Colonic mucosa (tissue), 4 donors: Measurements from ENCODE around the gene DPP6. TPM values are rescaled to one million over a fixed set of nuclear protein-coding genes. Genes with fewer than 3 reads are reported as not detected.

Source experiments
- DNase-seq: peaks from one replicate; pipeline ENCODE4 v3.0.0-alpha.2; 2020
- H3K27ac ChIP-seq: fragments of 200-600 bp; one replicate; pipeline ENCODE4 v1.8.0; 2021
- H3K27me3 ChIP-seq: fragments of 200-600 bp; one replicate; pipeline ENCODE4 v1.8.0; 2021
- H3K36me3 ChIP-seq: fragments of 200-600 bp; one replicate; pipeline ENCODE4 v1.8.0; 2021
- H3K4me1 ChIP-seq: fragments of 200-600 bp; one replicate; pipeline ENCODE4 v1.8.0; 2021; ENCODE audit warnings: mild to moderate bottlenecking
- H3K4me3 ChIP-seq: fragments of 200-600 bp; one replicate; pipeline ENCODE4 v1.8.0; 2021
- H3K9ac ChIP-seq, 2 donors: one replicate each; pipeline ENCODE4 v1.7.0; 2013; ENCODE audit warnings: control low read depth in 2 of 2, low read depth in 2 of 2, low read length in 2 of 2
- H3K9me3 ChIP-seq: fragments of 200-600 bp; one replicate; pipeline ENCODE4 v1.8.0; 2021
- intact Hi-C: fragments of 100-400 bp; cut with DNase I; formaldehyde crosslinking; loops from one replicate; pipeline ENCODE4 v1.14.1; 2022
- total RNA-seq, 2 donors: library from RNA; stranded (reverse); fragmentation: NEBNext Ultra II Directional in 1 of 2; extraction: Animal tissue kit (Norgen Biotek cat#: 25700) in 1 of 2; gene quantifications; one replicate each; pipeline ENCODE4 v1.2.1, GENCODE V29; 2021
- TF ChIP-seq, protein P1 (sequence below): fragments of 200-600 bp; IDR thresholded peaks from one replicate; pipeline ENCODE4 v1.8.0; 2022; ENCODE audit warnings: antibody characterized with exemption, mild to moderate bottlenecking
- donor health status: healthy.
- donor health status: DM: no; HTN: no; CAD: no.
- donor health status: DM: no; HTN: no; CAD: no.

DPP6 gene
- total RNA-seq, 2 donors from 2014 or later, result 0.17 to 3.9 TPM

DNA sequence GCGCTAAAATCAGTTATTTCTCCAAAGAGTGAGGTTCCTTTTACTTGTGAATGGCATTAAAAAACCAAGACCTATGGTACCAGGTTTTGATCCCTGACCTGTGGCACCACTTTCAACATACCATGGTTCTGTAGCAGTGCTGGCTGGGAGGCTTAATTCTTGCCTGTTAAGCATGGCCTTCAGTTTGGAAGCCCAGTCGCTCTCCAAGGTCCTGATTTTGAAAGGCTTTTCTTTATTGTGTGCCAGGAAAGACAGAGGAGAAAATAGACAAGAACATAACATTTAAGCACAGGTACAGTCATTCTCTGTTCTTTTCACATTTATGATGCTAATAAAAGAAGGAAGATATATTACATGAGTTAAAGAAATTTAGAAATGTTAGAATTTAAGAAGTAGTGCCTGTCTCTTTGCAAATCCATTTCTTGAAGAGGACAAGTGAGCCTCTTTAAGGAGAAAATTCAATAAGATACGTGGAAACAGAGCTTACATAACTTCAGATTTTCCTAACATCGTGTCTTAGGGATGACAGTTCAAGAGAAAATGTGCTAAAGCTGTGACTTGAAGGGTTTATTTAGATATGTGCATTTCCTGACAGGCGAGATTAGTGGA lies 357.6 kb downstream of the DPP6 start:
- Histone ChIP-seq H3K4me1 (no peaks in the 10 kb centered on the region), H3K27me3 (no peaks in the 10 kb centered on the region), H3K27ac (no peak overlapping the region), H3K4me3 (no peak overlapping the region), H3K9ac (no peak overlapping the region), H3K36me3 (no peaks in the 10 kb centered on the region), H3K9me3 (no peaks in the 10 kb centered on the region)
- TF ChIP-seq, protein P1, sequence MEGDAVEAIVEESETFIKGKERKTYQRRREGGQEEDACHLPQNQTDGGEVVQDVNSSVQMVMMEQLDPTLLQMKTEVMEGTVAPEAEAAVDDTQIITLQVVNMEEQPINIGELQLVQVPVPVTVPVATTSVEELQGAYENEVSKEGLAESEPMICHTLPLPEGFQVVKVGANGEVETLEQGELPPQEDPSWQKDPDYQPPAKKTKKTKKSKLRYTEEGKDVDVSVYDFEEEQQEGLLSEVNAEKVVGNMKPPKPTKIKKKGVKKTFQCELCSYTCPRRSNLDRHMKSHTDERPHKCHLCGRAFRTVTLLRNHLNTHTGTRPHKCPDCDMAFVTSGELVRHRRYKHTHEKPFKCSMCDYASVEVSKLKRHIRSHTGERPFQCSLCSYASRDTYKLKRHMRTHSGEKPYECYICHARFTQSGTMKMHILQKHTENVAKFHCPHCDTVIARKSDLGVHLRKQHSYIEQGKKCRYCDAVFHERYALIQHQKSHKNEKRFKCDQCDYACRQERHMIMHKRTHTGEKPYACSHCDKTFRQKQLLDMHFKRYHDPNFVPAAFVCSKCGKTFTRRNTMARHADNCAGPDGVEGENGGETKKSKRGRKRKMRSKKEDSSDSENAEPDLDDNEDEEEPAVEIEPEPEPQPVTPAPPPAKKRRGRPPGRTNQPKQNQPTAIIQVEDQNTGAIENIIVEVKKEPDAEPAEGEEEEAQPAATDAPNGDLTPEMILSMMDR, result no peak
- no peak for DNase-seq
- intact Hi-C loops, result no loop called here

DNA sequence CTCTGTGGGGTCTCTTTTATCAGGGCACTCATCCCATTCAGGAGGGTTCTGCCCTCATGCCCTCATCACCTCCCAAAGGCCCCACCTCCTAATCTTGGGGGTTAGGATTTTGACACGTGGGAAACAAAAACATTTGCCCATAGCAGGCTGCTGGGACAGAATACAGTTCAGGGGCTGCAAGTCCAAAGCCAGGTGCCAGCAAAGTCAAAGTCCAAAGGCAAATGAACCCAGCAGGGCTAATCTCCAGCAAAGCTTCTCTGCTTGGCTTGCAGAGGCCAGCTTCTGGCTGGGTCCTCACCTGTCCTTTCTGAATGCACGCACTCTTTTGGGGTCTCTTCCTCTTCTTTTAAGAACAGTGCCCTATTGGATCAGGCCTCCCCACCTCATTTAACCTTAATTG lies 359.9 kb downstream of the DPP6 start:
- H3K27me3 ChIP-seq, result no peaks in the 10 kb centered on the region
- H3K9ac ChIP-seq, result no peak overlapping the region
- no peak overlapping the region for H3K27ac ChIP-seq
- no peak overlapping the region for H3K4me3 ChIP-seq
- no peaks in the 10 kb centered on the region for H3K9me3 ChIP-seq
- no peaks in the 10 kb centered on the region for H3K36me3 ChIP-seq
- intact Hi-C loops, result no loop called here
- TF ChIP-seq, protein P1, result no peak
- no peak for DNase-seq
- no peaks in the 10 kb centered on the region for H3K4me1 ChIP-seq

DNA sequence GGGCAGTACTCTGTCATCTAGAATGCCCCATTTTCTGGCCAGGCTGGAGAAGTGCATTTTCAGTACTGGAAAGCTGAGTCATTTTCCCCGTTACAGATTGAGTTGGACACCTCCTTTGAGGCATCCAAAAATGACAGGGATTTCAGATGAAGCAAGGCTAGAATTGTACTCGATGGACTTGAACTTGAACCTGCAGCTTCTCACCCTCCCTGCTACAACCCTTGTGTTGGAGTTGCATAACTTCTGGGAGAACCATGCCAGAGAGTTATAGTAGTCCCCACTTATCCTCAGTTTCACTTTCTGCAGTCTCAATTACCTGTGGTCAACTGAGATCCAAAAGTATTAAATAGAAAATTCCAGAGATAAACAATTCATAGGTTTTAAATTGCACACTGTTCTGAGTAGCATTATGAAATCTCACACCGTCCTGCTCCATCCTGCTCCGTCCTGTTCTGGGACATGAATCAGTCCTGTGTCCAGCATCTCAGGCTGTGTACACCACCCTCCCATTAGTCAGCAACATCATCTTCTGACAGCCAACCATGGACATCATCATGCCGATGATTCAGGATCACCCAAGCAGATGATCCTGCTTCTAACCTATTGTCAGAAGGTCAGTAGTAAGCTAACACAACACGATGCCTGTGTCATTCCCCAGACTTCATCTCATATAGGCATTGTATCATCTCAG lies 363.7 kb downstream of the DPP6 start:
- Histone ChIP-seq H3K4me1 (no peaks in the 10 kb centered on the region), H3K9ac (no peak overlapping the region), H3K36me3 (no peaks in the 10 kb centered on the region), H3K27ac (no peak overlapping the region), H3K9me3 (no peaks in the 10 kb centered on the region), H3K4me3 (no peak overlapping the region), H3K27me3 (no peaks in the 10 kb centered on the region)
- no peak for DNase-seq
- intact Hi-C loops, result no loop called here
- TF ChIP-seq, protein P1, result no peak

DNA sequence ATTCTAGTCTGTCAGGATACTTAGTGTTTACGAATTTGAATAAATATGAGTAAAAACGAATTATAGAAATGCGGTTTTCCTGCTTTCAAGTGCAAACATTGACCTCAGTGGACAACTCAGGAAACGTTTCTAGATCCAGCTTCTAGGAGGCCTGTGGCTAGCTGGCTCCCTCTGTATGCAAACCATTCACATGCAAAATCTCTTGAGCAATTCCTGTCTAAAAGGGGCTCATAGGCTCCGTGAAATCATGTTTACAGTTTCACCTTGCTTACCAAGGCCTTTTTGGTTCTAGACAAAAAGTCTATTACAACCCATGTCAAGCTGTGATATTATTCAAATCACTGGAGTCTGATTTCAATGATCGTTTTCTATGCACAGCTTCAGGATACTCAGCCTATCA lies 364.5 kb downstream of the DPP6 start:
- intact Hi-C loops, result no loop called here
- no peak for DNase-seq
- H3K9ac ChIP-seq, result no peak overlapping the region

DNA sequence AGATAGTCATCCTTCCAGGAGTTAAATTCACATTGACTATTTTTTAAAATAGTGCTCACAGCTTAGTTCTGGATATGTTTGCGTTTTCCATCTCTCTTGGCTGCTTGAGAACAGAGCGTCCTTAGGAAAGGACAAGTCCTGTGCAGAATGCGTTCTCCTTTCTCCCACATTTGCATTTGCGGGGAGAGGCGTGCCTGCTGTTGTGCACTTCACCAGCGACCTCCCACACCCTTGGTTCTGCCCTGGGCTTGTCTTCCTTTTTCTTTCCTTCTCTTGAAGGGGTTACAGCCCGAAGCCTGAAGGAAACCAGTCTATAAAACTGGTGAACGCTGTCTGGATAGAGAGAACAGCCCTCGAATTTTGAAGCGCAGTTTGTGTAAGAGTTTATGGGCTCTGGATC lies 367.1 kb downstream of the DPP6 start:
- Histone ChIP-seq H3K36me3 (no peaks in the 10 kb centered on the region), H3K4me3 (no peak overlapping the region), H3K27ac (no peak overlapping the region), H3K9ac (no peak overlapping the region), H3K9me3 (no peaks in the 10 kb centered on the region), H3K27me3 (no peaks in the 10 kb centered on the region), H3K4me1 (no peaks in the 10 kb centered on the region)
- DNase-seq, result no peak
- TF ChIP-seq, protein P1, result no peak
- intact Hi-C loops, result no loop called here

More for the DNA sequence above, 364.5 kb downstream of the DPP6 start:
- Histone ChIP-seq H3K36me3 (no peaks in the 10 kb centered on the region), H3K27ac (no peak overlapping the region), H3K4me3 (no peak overlapping the region), H3K27me3 (no peaks in the 10 kb centered on the region), H3K9me3 (no peaks in the 10 kb centered on the region), H3K4me1 (no peaks in the 10 kb centered on the region)
- TF ChIP-seq, protein P1, result no peak
